Neural crest cell (in vitro differentiated cells): ENCODE measurements around the gene N4BP2. TPM values are rescaled to one million over a fixed set of nuclear protein-coding genes. Genes with fewer than 3 reads are reported as not detected.
A peak's percentile ranks its signal among the peaks of the same experiment; 100 is the strongest.

Source experiments
- DNase-seq: peaks from one replicate; pipeline ENCODE4 v3.0.0; 2021; ENCODE audit warnings: low read depth, mixed read lengths, low spot score
- H3K27ac Mint-ChIP-seq: one replicate; pipeline ENCODE4 v1.8.0; 2021; ENCODE audit warnings: mild to moderate bottlenecking, mixed read lengths; ENCODE audit not compliant: unreplicated experiment
- H3K27me3 Mint-ChIP-seq: 2 replicates; pipeline ENCODE4 v1.8.0; 2021; ENCODE audit warnings: low read depth, mild to moderate bottlenecking, mixed read lengths
- H3K36me3 Mint-ChIP-seq: 2 replicates; pipeline ENCODE4 v1.8.0; 2021; ENCODE audit warnings: low read depth, mild to moderate bottlenecking, mixed read lengths
- H3K4me1 Mint-ChIP-seq: 2 replicates; pipeline ENCODE4 v1.8.0; 2021; ENCODE audit warnings: mixed read lengths
- H3K4me3 Mint-ChIP-seq: one replicate; pipeline ENCODE4 v1.8.0; 2021; ENCODE audit warnings: mild to moderate bottlenecking, mixed read lengths
- H3K9me3 Mint-ChIP-seq: 2 replicates; pipeline ENCODE4 v1.8.0; 2021; ENCODE audit warnings: mixed read lengths
- total RNA-seq: library from RNA; stranded (reverse); gene quantifications from 2 replicates; pipeline ENCODE4 v1.2.1, GENCODE V29; 2021
- TF ChIP-seq, protein P1 (sequence below): fragments of 200-600 bp; sonication (generic); conservative IDR thresholded peaks from 2 replicates; pipeline ENCODE4 v1.5.0; 2021; ENCODE audit warnings: antibody characterized with exemption, mild to moderate bottlenecking

Gene N4BP2
- total RNA-seq, 1 donor from 2014 or later, result 25.2 TPM

DNA sequence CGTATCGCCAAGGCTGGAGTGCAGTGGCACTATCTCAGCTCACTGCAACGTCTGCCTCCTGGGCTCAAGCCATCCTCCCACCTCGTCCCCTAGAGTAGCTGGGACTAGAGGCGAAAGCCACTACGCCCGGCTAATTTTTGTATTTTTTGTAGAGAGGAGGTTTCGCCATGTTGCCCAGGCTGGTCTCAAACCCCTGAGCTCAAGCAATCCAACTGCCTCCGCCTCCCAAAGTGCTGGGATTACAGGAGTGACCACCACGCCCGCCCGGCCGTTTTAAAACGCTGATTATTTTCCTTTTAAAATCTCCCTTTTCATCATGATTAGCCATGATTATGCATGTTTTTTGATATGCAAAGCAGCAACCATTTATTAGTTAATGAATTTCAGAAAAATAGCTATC lies 2.2 kb downstream of the N4BP2 start:
- TF ChIP-seq, protein P1, sequence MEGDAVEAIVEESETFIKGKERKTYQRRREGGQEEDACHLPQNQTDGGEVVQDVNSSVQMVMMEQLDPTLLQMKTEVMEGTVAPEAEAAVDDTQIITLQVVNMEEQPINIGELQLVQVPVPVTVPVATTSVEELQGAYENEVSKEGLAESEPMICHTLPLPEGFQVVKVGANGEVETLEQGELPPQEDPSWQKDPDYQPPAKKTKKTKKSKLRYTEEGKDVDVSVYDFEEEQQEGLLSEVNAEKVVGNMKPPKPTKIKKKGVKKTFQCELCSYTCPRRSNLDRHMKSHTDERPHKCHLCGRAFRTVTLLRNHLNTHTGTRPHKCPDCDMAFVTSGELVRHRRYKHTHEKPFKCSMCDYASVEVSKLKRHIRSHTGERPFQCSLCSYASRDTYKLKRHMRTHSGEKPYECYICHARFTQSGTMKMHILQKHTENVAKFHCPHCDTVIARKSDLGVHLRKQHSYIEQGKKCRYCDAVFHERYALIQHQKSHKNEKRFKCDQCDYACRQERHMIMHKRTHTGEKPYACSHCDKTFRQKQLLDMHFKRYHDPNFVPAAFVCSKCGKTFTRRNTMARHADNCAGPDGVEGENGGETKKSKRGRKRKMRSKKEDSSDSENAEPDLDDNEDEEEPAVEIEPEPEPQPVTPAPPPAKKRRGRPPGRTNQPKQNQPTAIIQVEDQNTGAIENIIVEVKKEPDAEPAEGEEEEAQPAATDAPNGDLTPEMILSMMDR, result no peak
- Mint-ChIP-seq H3K27me3 (no peaks in the 10 kb centered on the region), H3K36me3 (peaks cover 7% of the 10 kb centered on the region), H3K27ac (no peak overlapping the region), H3K9me3 (no peaks in the 10 kb centered on the region), H3K4me3 (peak overlapping the region; percentile 93), H3K4me1 (peaks cover 37% of the 10 kb centered on the region)
- no peak for DNase-seq

DNA sequence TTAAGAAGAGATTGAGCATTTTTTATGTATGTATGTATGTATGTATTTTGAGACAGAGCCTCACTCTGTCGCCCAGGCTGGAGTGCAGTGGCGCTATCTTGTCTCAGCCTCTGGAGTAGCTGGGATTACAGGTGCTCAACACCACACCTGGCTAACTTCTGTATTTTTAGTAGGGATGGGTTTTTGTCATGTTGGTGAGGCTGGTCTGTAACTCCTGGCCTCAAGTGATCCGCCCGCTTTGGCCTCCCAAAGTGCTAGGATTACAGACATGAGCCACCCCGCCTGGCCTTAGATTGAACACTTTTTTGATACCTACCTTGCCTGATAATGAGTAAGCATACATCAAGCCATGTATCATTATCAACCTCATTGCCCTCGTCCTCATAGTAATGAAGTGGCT lies 2.7 kb downstream of the N4BP2 start:
- H3K27ac Mint-ChIP-seq, result no peak overlapping the region
- peaks cover 7% of the 10 kb centered on the region for H3K36me3 Mint-ChIP-seq
- no peak for DNase-seq
- no peaks in the 10 kb centered on the region for H3K9me3 Mint-ChIP-seq
- H3K4me3 Mint-ChIP-seq, result peak overlapping the region; percentile 74
- peaks cover 36% of the 10 kb centered on the region for H3K4me1 Mint-ChIP-seq
- TF ChIP-seq, protein P1, result no peak
- H3K27me3 Mint-ChIP-seq, result no peaks in the 10 kb centered on the region

DNA sequence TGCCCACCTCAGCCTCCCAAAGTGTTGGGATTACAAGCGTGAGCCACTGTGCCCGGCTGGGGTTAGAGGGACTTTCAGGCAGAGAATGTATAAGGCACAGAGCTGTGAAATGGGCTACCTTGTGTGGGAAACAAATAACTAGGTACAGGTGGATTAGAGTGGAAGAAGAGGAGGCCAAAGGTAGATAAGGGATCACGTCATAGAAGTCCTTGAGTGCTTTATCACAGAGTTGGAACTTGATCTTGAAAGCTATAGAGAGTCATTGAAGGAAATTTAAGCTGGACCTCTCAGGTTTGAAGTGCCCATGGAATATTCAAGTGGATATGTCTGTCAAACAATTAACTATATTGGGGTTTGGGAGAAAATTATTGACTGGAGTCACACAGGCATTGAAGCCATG lies 8.4 kb downstream of the N4BP2 start:
- Mint-ChIP-seq H3K4me1 (no peaks in the 10 kb centered on the region), H3K27ac (no peak overlapping the region), H3K9me3 (no peaks in the 10 kb centered on the region), H3K27me3 (no peaks in the 10 kb centered on the region), H3K4me3 (no peak overlapping the region), H3K36me3 (peaks cover 10% of the 10 kb centered on the region)
- DNase-seq, result no peak
- TF ChIP-seq, protein P1, result no peak

DNA sequence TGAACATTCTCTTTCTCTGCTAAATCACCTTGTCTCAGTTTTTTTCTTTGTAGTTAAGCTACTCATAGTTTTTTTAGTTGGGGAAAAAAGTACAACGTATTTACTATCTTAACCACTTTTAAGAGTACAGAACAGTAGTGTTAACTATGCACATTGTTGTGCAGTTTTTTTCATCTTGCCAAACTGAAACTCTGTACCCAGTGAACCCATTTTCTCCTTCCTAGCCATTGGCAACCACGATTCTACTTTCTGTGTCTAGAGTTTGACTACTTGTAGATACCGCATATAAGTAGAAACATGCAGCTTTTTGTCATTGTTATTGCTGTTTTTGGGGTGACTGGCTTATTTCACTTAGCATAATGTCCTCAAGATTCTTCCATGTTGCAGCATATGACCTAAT lies 10.0 kb downstream of the N4BP2 start:
- no peaks in the 10 kb centered on the region for H3K9me3 Mint-ChIP-seq
- no peak overlapping the region for H3K4me3 Mint-ChIP-seq
- no peak for DNase-seq
- no peaks in the 10 kb centered on the region for H3K4me1 Mint-ChIP-seq
- TF ChIP-seq, protein P1, result no peak
- H3K36me3 Mint-ChIP-seq, result peaks cover 8% of the 10 kb centered on the region
- H3K27me3 Mint-ChIP-seq, result no peaks in the 10 kb centered on the region
- H3K27ac Mint-ChIP-seq, result no peak overlapping the region

DNA sequence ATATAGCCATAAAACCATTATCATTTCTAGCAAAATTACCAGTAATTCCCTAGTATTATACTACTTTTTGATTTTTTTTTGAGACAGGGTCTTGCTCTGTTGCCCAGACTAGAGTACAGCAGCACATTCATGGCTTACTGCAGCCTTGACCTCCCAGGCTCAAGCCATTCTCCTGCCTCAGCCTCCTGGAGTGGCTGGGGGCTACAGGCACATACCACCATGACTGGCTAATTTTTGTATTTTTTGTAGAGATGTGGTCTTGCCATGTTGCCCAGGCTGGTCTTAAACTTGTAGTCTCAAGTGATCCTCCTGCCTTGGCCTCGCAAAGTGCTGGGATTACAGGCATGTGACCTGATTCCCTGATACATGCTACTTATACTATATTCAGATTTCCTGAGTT lies 13.7 kb downstream of the N4BP2 start:
- no peak for DNase-seq
- Mint-ChIP-seq H3K36me3 (peaks cover 5% of the 10 kb centered on the region), H3K27me3 (no peaks in the 10 kb centered on the region)

More for the DNA sequence above, 13.7 kb downstream of the N4BP2 start:
- H3K9me3 Mint-ChIP-seq, result no peaks in the 10 kb centered on the region
- TF ChIP-seq, protein P1, result no peak
- H3K4me3 Mint-ChIP-seq, result no peak overlapping the region
- H3K4me1 Mint-ChIP-seq, result no peaks in the 10 kb centered on the region
- H3K27ac Mint-ChIP-seq, result no peak overlapping the region
